ENCODE data around the gene PIGM.

- TF ChIP-seq POLR2A (IDR thresholded peaks at IDR 0.05) = no peak
- TF ChIP-seq CTCF (IDR thresholded peaks at IDR 0.05) = no peak
- TF ChIP-seq EP300 (IDR thresholded peaks at IDR 0.05) = no peak
Observed at GRCh38 chr1:159982280-159982679, 49.5 kb downstream of the PIGM start.
